HG03025 (cell line): Measurements from ENCODE around the gene PRKCH.

Source experiments
- ATAC-seq: cut with Tn5 transposase; IDR thresholded peaks from one replicate; pipeline ENCODE4 v1.9.1; 2021; ENCODE audit warnings: mild to moderate bottlenecking, moderate library complexity; ENCODE audit not compliant: unreplicated experiment, low FRiP score

PRKCH gene

DNA sequence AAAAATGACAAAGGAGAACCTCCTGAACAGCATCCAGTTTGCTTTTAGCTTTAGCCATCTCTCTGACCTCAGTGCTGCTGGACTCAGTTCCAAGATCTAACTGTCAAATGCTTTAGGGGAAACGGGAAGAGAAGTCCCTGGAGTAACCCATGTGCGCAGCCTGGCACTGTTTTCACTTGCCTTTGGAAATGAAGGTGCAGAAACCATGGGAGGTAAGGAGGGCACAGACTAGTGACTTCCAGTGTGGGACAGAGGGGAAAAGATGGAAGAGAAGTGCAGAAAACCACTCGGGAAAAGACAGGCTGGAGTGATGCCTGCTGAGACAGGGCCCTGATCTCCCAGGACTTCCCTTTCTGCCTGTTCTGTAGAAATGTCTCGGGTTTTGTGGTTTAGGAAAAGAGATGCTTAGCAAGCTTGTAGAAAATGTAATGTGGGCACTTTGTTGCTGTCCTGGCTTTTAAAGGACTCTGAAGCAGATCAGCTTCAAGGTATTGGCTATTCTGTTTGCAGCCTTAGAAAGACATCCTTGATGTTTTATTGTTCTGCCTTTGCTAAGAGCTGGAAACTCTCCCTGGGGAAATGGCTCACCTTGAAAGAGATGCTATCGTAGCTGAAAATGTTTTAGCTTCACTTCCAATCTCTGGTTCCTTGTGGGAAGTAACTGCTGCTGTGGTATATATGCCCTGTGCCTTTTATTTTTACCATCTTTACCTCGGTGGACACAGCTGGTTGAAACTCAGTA is 249.3 kb downstream of the PRKCH start:
- ATAC-seq, result no peak

DNA sequence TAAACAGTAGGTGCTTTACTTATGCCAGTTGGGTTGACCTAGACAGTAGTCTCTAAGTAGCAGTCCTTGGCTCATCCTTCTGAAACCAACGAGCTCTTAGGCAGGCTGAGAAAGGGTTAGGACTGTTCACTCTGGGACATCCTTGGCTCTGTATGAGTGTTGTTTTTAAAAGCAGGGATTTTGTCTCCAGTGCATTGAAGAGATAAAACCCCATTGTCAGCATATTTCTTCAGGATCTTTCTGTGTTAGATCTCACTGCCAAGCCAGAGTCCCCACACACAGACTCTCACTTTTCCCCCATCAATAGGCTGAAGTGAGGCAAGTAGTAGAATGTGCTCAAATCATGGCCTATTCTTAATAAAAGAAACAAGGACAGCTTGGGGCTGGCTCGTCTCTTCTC is 250.5 kb downstream of the PRKCH start:
- ATAC-seq, result no peak

DNA sequence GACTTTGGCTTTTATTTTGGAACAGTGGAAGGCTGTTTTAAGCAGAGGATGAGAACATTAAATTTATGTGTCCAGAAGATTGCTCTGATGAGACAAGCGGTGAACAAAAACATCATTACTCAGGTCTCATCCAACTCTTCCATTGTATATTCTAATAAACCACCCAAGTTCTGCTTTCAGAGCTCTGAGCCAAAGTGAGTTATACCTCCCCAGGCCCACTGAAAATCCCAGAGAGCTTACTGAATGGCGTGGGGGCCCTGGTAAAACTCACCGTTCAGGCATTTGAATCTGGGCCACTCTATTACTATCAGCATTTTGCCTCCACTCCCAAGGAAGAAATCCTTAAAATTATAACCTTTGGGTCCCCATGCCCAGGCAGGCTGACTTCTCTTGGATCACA is 251.9 kb downstream of the PRKCH start:
- ATAC-seq, result no peak

DNA sequence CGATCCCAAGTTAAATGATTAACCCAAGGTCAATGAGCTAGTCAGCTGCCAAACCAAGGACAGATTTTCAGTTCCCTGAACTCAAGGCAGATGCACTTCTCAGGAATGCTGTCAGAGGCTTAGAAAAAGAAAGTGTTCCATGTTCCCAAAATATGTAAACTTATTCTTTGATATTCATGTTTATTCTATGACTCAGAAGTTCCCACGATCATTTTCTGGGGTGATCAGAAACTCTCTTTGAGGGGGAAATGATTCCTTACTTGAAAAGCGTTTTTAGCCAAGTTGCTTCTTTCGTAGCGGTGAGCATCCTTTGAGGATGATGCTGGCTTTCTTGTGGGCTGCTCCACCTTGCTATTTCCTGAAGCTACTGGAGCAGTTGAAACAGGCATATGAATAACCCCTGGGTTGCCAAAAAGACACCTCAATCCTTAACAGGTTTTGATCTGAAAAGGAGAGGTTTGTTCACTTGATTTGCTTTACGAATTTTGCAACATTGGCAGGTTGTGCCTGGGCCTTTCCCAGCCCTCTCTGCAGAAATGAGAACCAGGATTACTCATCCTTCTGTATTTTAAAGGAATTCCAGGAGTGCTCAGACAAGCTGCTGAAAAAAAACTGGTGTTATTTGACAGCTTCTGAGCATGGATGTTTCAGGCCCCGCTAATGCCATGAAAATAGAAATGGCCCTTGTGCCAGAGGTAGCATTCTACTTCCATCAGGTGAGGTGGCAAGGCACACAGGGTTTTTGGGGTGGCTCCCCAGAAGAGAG is 252.6 kb downstream of the PRKCH start:
- no peak for ATAC-seq

DNA sequence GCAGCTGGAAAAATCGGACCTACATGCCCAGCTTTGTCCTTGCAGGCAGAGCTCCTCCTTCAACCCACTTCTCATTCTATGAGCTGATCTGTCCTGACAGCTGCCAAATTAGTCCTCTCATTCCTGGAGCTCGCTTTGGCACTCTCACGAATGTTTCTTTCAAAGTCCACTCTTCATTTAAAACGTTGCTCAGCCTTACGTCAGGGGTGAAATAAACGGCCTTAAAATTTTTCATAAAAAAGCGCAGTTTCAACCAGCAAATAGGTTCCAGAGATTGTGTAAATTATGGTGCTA is 253.1 kb downstream of the PRKCH start:
- no peak for ATAC-seq

DNA sequence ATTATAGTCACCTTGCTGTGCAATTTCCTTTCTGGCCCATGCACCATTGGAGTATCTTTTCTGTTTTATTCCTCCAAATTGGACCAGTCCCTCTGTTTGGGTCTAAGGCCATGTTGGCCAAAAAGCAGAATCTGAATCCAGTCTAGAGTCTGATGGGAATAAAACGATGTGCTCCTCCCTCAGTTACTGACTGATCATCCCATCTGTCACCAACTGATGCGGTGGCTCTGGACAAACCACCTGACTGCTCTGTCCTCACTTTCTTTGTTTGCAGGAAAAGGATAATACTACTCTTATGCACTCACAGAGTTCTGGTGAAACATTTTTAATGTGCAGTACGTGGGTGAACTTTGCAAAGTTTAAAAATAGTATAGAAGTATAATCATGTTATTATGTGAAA is 253.7 kb downstream of the PRKCH start:
- no peak for ATAC-seq

DNA sequence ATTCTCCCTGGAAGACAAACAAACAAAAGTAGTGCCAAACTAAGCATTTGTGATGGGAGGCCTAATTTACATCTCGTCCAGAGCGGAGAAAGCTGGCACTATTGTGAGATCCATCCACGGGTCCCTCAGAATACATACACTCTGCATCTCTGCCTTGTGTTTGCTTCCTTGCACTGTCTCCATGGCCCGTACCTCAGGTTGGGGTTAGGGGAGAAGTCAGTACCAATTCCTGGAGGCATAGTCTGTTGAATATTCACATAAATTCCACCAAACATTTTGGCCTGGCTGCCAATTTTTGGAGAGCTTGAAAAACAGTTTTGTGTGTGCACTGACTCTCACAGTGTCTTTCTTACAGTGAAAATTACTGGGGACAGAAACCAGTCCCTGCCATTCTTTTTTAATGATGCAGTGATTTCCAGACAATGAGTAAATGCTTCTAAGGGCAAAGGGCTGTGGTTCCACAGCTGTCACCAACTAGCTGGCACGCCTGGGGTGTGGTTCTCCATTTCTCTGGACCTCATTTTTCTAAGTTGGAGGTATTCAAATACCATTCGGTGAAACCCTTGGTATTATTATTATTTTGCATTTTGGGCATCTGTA is 254.3 kb downstream of the PRKCH start:
- no peak for ATAC-seq

DNA sequence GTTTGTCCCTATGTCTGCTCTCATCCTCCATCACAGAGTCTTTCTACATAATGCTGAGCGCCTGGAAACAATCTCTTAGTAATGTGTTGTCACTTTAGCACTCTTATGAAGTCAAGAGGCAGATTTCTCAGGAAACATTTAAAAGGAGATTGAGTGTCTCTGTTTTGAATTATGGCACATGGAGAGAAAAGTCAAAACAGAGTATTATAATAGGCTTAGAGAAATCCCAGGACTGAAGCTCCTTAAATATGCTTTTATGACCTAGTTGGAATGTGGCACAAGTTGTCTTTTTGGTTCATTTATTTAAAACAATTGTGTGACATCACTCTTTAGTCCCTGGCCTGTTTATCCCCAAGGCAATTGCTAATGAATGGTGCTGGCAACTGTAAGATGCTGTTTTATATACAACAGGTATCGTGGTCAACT is 256.1 kb downstream of the PRKCH start:
- ATAC-seq, result no peak

DNA sequence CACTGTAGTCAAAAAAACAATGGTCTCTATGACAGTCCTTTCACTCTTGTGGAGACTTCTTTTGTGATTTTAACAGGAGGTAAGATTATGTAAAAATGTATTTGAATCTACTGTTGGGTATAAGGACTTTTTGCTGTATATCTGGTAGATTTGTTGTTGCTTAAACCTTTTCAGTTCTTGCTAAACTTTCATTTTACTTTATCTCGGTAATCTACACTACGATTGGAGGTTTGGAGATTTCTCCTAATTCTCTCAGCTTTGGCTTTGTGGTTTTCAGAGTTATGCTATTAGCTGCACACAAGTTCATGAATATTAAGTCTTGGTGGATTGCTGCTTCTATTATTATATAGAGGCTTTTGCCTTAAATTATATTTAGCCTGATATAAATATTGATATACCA is 257.4 kb downstream of the PRKCH start:
- ATAC-seq, result no peak

DNA sequence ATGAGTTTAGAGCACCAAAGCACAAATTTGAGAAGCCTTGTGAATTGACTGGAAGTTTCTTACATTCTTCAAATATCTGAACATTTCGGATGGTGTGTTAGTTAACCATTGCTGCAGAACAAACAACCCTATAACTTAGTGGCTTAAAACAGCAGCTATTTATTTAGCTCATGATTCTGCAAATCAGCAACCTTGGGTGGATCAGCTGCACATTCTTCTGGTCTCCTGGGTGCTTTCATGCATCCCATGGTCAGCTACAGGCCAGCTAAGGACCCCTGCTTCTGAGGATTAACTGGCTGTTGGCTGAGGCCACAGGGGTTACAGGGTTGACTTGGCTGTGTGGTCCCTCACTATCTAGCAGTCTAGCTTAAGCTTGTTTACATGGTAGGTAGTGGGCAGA is 260.0 kb downstream of the PRKCH start:
- ATAC-seq, result no peak

DNA sequence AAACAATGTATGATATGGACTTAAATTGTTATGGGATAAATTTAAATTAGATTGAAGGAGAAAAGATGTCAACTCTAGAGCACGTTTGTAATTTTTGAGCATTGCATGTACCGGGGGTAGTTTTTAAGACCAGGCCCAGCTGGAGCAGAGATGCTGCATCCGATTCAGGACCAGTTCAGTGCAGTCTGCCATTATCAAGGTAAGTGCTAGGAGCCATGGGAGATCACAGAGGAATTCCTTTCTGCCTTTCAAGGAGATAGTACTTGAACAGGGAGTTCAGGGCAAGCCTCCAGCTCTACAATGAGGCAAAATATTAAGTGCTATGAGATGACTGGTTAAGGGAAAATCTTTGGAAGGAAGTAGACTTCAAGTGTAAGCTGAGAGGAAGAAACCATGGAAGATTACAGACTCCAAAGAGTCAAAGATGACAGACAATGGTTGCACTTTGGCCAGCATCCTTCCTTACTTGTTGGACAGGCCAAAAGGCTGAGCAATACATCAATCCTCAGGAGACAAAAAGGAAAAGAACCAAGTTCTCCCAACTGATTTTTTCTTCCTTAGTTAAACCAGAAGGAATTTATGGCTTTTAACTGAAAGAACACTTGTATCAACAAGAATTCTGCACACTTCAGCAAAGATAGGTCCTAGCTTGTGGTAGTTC is 260.7 kb downstream of the PRKCH start:
- ATAC-seq, result no peak

DNA sequence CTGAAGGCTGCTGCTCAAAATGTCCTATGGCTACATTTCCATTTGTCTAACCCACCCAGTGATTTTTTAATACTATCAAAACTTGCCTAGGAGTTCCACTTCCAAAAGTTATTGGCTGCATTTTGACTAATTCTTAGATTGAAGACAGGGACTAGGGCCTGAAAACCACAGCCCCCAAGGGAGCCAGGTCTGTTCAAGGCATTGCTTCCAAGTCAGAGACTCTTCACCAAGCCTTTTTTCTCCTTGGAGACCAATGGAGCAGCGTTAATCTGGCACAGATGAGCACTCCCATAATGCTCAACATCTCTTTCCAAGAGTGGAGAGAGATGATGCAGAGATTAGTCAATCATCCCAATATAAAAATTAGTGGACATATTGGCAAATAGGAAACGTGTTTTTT is 261.4 kb downstream of the PRKCH start:
- ATAC-seq, result no peak

DNA sequence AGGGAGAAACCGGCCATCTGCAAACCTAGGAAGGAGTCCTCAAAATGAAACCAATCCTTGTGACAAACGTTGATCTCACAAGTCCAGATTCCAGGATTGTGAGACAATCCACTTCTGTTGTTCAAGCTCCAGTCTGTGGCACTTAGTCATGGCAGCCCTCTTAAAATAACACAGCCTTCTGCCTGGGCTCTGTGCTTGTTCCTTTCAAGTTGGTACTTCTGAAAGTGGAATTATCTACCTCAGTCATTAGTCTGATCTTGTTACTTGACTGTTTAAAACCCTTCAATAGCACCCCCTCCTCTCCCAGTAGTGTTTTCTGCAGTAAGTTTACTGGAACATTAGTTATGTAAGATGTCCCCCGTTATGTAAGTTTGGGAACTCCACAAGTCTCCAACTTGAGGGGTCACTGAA is 263.0 kb downstream of the PRKCH start:
- no peak for ATAC-seq

DNA sequence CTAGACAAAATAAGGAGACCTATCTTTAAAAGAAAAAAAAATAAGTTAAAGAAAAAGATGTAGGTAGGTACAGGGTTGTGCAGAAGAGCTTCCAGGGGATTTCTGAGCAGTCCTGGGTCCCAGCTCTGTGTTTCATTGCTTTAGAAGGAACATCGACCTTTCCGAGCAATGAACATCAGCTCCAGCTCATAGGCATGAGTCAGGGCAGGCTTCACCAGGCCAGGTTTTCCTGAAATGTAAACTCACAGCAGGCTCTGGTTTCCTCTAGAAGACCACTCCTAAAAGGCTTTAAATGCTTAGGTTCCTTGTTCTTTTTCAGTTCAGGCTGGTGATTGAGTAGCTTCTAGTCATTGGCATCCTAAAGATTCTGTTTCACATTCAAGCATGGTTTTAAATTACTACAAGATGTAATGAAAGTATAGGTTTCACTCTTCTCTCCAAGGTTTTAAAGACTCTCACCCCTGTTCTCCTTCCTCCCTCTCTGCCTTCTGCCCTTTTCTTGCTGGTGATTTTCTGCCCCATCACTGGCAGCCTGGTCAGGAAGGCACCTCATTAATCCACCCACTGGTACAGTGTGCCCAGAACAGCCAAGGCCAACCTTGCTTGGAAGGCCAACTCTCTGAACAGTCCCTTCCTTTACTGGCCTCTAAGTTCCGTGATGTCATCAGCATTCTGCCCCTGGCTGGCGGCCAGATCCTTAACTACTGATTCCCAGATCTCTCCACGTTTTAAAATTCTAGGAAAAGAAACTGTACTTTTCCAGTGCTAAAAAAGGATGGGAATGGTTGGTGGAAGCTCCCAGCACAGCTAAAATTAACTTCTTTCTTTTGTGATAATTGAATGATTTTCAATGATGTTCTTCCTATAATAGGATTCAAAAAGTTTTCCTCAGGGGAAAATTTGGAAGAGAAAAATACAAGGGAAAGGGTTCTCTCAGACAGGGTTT is 264.5 kb downstream of the PRKCH start:
- ATAC-seq, result no peak

DNA sequence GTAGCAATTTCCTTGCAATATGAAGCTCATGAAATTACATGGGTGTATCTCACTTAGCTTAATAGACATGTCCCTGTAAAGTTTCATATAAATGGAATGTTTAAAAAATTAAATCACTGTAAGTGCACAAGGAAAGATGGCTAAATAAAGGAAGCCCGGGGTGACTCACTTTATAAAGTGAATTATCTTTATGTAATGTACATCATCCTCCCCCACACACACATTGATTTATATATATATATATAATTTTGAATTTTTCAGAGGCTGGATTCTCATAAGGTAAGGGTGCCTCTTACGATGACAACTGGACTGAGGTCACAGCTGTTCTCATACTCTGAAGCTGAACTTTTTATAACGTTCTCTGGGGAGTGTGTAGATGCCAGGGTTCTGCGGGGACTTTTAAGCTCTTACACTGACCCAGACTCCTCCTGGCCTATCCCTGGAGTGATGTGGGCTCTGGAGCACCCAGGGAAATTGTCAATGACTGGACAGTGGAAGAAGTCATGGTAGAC is 265.2 kb downstream of the PRKCH start:
- ATAC-seq, result no peak

DNA sequence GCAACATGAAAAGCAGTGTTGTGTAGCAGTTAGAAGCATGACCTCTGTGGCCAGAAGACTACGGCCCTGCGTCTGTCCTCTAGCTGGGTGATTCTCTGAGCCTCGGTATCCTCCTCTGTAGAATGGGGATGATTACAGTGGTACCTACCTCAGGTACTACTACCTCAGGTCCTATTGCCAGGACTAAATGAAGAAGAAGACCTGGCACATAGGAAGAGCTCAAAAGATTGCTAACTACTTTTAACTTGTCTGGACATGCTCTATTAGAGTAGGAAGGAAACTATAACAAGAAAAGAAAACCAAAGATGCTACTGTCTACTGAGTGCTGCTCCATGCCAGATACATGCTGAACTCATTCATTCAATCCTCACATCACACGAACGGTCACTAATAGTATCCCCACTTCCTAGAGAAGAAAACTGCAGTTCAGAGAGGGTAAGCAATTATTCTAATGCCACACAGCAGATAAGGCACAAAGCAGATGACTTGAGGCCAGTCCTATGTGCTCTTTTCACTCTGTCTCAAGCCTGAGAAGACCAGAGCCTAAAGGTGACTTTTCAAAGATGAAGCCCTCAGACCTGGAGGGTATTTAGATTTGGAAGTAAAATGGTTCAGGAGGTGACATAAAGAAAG is 265.8 kb downstream of the PRKCH start:
- no peak for ATAC-seq

DNA sequence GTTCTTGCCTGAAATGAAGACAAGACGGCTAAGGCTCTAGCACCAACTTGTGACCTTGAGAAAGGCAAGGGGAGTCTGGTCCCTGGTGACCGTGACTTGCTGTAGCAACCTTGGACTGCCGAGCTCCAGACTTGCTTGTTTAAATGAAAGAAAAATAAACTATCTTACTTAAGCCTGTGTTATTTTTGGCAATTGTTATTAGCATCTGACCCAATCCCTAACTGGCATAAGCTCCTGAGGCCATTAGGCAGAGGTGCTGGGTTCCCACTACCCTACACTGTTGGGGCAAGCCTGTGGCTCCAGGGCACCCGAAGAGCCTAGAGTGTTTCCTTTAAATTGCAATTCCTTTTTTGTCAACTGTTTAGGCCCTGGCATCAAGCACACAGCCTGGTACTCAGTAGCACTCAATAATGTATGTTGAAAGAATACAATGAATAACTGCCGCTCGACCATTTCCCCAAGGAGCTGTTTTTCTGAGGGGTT is 267.1 kb downstream of the PRKCH start:
- ATAC-seq, result no peak

DNA sequence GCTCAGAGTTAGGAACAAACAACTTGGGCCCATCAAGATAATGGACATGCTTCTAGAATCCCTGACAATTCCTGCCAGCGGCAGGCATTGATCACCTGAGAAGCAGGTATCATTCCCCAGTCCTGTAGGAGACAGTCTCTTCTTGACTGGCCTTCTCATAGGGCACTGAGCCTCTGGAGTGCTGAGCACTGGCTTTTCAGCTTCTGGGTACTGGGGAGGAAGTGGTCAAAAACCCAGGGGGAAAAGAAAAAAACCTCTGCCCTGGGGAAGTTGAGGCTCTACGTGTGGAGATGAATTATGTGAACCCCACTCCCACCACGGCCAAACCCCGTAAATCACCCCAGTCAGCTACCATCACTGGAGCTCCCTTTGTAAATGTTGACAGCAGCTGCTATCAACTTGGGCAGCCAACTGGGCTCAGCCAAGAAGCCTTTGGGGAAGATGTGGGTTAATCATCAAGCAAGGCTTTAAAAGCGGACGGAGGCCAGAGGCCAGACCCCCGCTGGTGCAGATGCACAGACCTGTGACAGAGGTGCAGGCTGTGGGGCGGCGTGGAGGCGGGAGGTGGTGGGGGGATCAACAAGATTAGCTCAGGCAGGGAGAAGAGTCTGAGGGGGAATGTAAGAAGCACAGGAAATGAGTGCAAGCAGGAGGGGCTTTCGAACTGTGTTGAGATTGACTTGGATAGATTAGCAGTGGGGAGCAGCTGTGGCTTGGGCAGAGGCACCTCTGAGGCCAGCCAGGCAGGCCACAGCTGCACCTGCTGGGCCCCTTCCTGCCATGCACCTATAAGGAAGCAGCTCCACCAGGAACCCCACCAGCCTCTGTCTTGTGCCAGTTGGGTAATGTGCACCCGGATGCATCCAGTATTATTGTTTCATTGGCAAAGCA is 268.6 kb downstream of the PRKCH start:
- no peak for ATAC-seq

DNA sequence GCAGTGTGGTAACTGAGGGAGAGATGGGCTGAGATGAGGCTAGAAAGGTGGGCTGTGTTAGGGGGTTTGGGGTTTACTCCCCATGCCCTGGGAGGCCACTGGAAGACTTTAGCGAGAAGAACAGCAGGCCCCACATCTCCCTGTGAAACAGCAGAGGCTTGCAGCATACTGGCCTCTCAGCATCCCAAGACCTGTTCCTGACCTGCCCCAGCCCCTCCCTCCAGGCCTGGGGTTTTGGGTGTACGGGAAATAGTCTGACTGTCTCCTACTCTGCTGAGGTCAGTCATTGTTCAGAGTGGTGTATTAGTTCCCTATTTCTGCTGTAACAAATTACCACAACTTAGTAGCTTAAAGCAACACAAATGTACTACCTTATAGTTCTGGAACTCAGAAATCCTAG is 270.5 kb downstream of the PRKCH start:
- no peak for ATAC-seq
